Measurements from ENCODE around the gene ELMO1. TPM values are rescaled to one million over a fixed set of nuclear protein-coding genes. Genes with fewer than 3 reads are reported as not detected.

ELMO1 gene
- total and polyA plus RNA-seq, 4 donors: 10.1 to 183 (median 34.4) TPM

GRCh38 chr7:36999626-37000485 is 448.8 kb downstream of the ELMO1 start:
- H3K4me1 ChIP-seq (ENCODE audit: control insufficient read depth in 5 of 5, insufficient read depth in 5 of 5, low read length in 5 of 5): peaks cover 0 to 6% (median 0%) of the 10 kb centered on the region in 5 donors
- DNase-seq (no peak), ATAC-seq (ENCODE audit: insufficient read depth, low FRiP score) (no peak)
- no peaks in the 10 kb centered on the region for H3K27me3 ChIP-seq (ENCODE audit: control insufficient read depth in 3 of 3, insufficient read depth in 3 of 3, low read length in 2 of 3)
- H3K4me3 ChIP-seq: no peak overlapping the region
- TF ChIP-seq, protein P1, sequence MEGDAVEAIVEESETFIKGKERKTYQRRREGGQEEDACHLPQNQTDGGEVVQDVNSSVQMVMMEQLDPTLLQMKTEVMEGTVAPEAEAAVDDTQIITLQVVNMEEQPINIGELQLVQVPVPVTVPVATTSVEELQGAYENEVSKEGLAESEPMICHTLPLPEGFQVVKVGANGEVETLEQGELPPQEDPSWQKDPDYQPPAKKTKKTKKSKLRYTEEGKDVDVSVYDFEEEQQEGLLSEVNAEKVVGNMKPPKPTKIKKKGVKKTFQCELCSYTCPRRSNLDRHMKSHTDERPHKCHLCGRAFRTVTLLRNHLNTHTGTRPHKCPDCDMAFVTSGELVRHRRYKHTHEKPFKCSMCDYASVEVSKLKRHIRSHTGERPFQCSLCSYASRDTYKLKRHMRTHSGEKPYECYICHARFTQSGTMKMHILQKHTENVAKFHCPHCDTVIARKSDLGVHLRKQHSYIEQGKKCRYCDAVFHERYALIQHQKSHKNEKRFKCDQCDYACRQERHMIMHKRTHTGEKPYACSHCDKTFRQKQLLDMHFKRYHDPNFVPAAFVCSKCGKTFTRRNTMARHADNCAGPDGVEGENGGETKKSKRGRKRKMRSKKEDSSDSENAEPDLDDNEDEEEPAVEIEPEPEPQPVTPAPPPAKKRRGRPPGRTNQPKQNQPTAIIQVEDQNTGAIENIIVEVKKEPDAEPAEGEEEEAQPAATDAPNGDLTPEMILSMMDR (IDR thresholded peaks at IDR 0.05; ENCODE audit: control extremely low read depth, extremely low read depth): no peak
- H3K9me3 ChIP-seq (ENCODE audit: control insufficient read depth in 4 of 4, insufficient read depth in 3 of 4, low read length in 3 of 4): no peaks in the 10 kb centered on the region
- H3K9ac ChIP-seq (ENCODE audit: insufficient read depth in 1 of 2, low read length in 2 of 2): no peak overlapping the region
- WGBS, 2 donors: 80 to 88% methylated on average over 9 of the region's 9 CpGs
- H3K36me3 ChIP-seq (ENCODE audit: control insufficient read depth in 4 of 4, insufficient read depth in 4 of 4, low read length in 4 of 4): no peaks in the 10 kb centered on the region
- no peak overlapping the region for H3K27ac ChIP-seq (ENCODE audit: low read depth in 1 of 2, low read length in 1 of 2)

DNA sequence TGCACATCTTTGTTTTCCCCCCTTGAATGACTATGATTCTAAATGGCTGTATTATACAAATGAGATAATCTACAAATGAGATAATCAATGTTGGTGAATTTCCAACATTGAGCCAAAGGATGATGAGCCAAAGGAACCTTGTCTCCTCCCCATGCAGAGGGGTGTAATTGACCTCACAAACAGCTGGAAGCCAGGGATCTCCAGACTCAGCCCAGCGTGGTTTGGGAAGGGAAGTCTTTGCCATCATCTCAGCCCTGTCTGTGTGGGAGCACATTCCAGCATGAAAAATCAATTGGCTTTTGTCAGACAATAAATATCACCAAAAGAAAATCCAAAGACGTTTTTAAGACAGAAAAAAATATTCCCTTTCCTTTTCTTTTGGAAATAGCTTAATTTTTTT is 452.9 kb downstream of the ELMO1 start:
- no peak overlapping the region for H3K9ac ChIP-seq (ENCODE audit: insufficient read depth in 1 of 2, low read length in 2 of 2)
- no peaks in the 10 kb centered on the region for H3K9me3 ChIP-seq (ENCODE audit: control insufficient read depth in 4 of 4, insufficient read depth in 3 of 4, low read length in 3 of 4)
- TF ChIP-seq, protein P1 (IDR thresholded peaks at IDR 0.05; ENCODE audit: control extremely low read depth, extremely low read depth): no peak
- no peaks in the 10 kb centered on the region for H3K27me3 ChIP-seq (ENCODE audit: control insufficient read depth in 3 of 3, insufficient read depth in 3 of 3, low read length in 2 of 3)
- H3K36me3 ChIP-seq (ENCODE audit: control insufficient read depth in 4 of 4, insufficient read depth in 4 of 4, low read length in 4 of 4): no peaks in the 10 kb centered on the region
- peaks cover 0 to 6% (median 0%) of the 10 kb centered on the region in 5 donors for H3K4me1 ChIP-seq (ENCODE audit: control insufficient read depth in 5 of 5, insufficient read depth in 5 of 5, low read length in 5 of 5)
- WGBS, 2 donors: 73 to 78% methylated on average over 2 of the region's 2 CpGs
- ATAC-seq (ENCODE audit: insufficient read depth, low FRiP score) (no peak), DNase-seq (no peak)
- no peak overlapping the region for H3K4me3 ChIP-seq
- no peak overlapping the region for H3K27ac ChIP-seq (ENCODE audit: low read depth in 1 of 2, low read length in 1 of 2)

DNA sequence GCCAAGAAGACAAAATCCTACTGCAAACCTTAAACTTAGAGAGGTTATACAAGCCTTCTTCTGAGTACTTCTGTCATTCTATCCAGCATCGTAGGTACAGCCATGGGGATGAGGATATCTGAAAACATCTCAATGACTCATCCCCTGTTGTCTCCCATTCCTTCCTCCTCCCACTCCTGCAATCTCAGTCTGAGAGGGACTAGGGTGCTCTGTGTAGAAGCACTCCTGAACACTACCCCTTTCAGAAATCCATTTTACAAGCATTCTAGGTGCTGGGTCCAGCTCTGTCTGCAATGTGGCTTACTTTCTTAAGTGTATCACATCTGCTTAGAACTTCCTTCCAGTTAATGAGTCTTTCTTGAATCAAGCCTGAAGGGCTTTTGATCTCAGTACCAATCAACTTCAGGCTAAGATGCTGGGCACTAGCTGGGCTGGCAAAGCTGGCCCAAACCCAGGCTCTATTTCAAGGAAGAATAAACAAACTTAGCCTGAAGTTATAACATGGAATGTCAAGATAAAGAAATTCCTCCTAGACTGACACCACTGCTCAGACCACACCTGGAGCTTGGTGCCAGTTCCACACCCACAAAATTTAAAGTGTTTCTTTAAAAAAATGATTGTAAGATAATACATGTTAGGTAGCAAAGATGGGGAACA is 454.1 kb downstream of the ELMO1 start:
- Histone ChIP-seq H3K9ac (ENCODE audit: insufficient read depth in 1 of 2, low read length in 2 of 2) (no peak overlapping the region), H3K4me3 (no peak overlapping the region), H3K4me1 (ENCODE audit: control insufficient read depth in 5 of 5, insufficient read depth in 5 of 5, low read length in 5 of 5) (peaks cover 0 to 6% (median 0%) of the 10 kb centered on the region in 5 donors), H3K36me3 (ENCODE audit: control insufficient read depth in 4 of 4, insufficient read depth in 4 of 4, low read length in 4 of 4) (no peaks in the 10 kb centered on the region), H3K9me3 (ENCODE audit: control insufficient read depth in 4 of 4, insufficient read depth in 3 of 4, low read length in 3 of 4) (no peaks in the 10 kb centered on the region), H3K27me3 (ENCODE audit: control insufficient read depth in 3 of 3, insufficient read depth in 3 of 3, low read length in 2 of 3) (no peaks in the 10 kb centered on the region), H3K27ac (ENCODE audit: low read depth in 1 of 2, low read length in 1 of 2) (no peak overlapping the region)
- peak; percentile 34 for ATAC-seq (ENCODE audit: insufficient read depth, low FRiP score)
- WGBS, 2 donors: 61 to 77% methylated on average over 1 of the region's 1 CpG
- TF ChIP-seq, protein P1 (IDR thresholded peaks at IDR 0.05; ENCODE audit: control extremely low read depth, extremely low read depth): no peak
- no peak for DNase-seq

Measured in lung (tissue), 12 donors.